ENCODE data around the gene PRKN. TPM values are rescaled to one million over a fixed set of nuclear protein-coding genes. Genes with fewer than 3 reads are reported as not detected.
"Not testable (repeated sequence)": the region's sequence is repeated elsewhere in the genome, so short reads cannot be mapped to it uniquely, and the experiment has no call there.

Gene PRKN
- total and polyA plus RNA-seq, 2 experiments from 2014 or later = 2.3 to 3.9 TPM

DNA sequence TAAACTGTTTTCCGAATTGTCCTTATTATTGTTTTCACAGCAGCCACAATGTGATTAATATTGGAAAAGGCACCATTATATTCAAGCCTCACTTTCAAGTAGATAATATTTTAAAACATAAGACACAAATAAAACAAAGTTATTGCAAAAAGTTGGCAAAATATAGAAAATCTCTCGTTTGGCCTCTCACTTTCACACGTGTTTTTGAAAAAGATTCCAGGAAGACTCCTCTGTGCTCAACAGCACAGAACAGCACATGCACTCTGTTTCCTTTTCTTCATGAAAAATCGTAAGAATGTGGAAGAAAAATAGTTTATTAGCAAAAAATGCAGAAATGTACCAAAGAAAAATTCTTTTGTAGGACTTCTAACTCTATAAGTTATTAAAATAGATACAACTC lies 46.7 kb downstream of the PRKN start:
- TF ChIP-seq CTCF (IDR thresholded peaks at IDR 0.05; ENCODE audit: poor library complexity) = no peak
- TF ChIP-seq EZH2 (IDR thresholded peaks at IDR 0.05; ENCODE audit: borderline replicate concordance) = no peak
- TF ChIP-seq EZH2phosphoT487 (IDR thresholded peaks at IDR 0.05; ENCODE audit: low read depth, severe bottlenecking, unreplicated experiment) = no peak
- H3K27ac ChIP-seq = no peak overlapping the region
- H3K4me2 ChIP-seq = no peak overlapping the region
- no peak overlapping the region for H2AFZ ChIP-seq
- H3K9me3 ChIP-seq (ENCODE audit: low read depth) = no peaks in the 10 kb centered on the region
- WGBS (ENCODE audit: low lambda C conversion rate, missing lambda C conversion rate) = 85% methylated on average over 4 of the region's 4 CpGs
- H4K20me1 ChIP-seq (ENCODE audit: insufficient read depth, poor library complexity, severe bottlenecking) = no peaks in the 10 kb centered on the region
- H3K4me3 ChIP-seq = no peak overlapping the region
- H3K9me2 ChIP-seq (replicated peaks; ENCODE audit: insufficient read depth) = no peaks in the 10 kb centered on the region
- DNase-seq (ENCODE audit: low spot score) = no peak
- no peaks in the 10 kb centered on the region for H3K36me3 ChIP-seq (replicated peaks; ENCODE audit: insufficient read depth, low read depth)
- H3K4me1 ChIP-seq (ENCODE audit: insufficient read depth) = no peaks in the 10 kb centered on the region
- H3K27me3 ChIP-seq = no peaks in the 10 kb centered on the region
- H3K79me2 ChIP-seq = no peaks in the 10 kb centered on the region

GRCh38 chr6:162680367-162680766 lies 47.2 kb downstream of the PRKN start:
- no peaks in the 10 kb centered on the region for H3K4me1 ChIP-seq (ENCODE audit: insufficient read depth)
- no peaks in the 10 kb centered on the region for H3K9me2 ChIP-seq (replicated peaks; ENCODE audit: insufficient read depth)
- no peak overlapping the region for H3K4me3 ChIP-seq
- no peaks in the 10 kb centered on the region for H4K20me1 ChIP-seq (ENCODE audit: insufficient read depth, poor library complexity, severe bottlenecking)
- H3K27ac ChIP-seq = no peak overlapping the region
- TF ChIP-seq EZH2 (IDR thresholded peaks at IDR 0.05; ENCODE audit: borderline replicate concordance) = no peak
- TF ChIP-seq CTCF (IDR thresholded peaks at IDR 0.05; ENCODE audit: poor library complexity) = no peak
- no peak for TF ChIP-seq EZH2phosphoT487 (IDR thresholded peaks at IDR 0.05; ENCODE audit: low read depth, severe bottlenecking, unreplicated experiment)
- H3K4me2 ChIP-seq = no peak overlapping the region
- H3K27me3 ChIP-seq = no peaks in the 10 kb centered on the region
- H3K9me3 ChIP-seq (ENCODE audit: low read depth) = no peaks in the 10 kb centered on the region
- no peaks in the 10 kb centered on the region for H3K79me2 ChIP-seq
- DNase-seq (ENCODE audit: low spot score) = no peak
- no peaks in the 10 kb centered on the region for H3K36me3 ChIP-seq (replicated peaks; ENCODE audit: insufficient read depth, low read depth)
- H2AFZ ChIP-seq = no peak overlapping the region

DNA sequence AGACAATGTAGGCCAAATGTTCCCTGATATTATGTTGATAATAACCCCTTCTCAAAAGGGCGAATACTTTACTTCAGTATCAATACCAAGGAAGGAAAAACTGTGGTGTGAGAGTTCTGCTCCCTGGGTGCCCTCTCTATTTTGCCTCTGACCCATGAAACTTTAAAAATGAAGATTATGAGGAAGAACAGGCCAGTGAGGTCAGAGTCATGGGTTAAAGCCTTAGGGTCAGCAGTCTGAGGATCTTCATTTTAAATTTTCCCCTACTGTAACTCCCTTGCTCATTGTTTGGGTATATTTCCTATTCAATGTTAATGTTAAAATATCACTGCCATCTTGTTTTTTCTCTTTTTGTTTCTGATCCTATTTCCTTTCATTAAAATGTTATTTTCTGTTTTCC lies 47.9 kb downstream of the PRKN start:
- Histone ChIP-seq H4K20me1 (ENCODE audit: insufficient read depth, poor library complexity, severe bottlenecking) (no peaks in the 10 kb centered on the region), H3K27me3 (no peaks in the 10 kb centered on the region), H3K9me2 (replicated peaks; ENCODE audit: insufficient read depth) (no peaks in the 10 kb centered on the region), H3K36me3 (replicated peaks; ENCODE audit: insufficient read depth, low read depth) (no peaks in the 10 kb centered on the region), H2AFZ (no peak overlapping the region), H3K79me2 (no peaks in the 10 kb centered on the region), H3K4me2 (no peak overlapping the region), H3K4me1 (ENCODE audit: insufficient read depth) (no peaks in the 10 kb centered on the region), H3K4me3 (no peak overlapping the region), H3K27ac (no peak overlapping the region), H3K9me3 (ENCODE audit: low read depth) (no peaks in the 10 kb centered on the region)
- WGBS (ENCODE audit: low lambda C conversion rate, missing lambda C conversion rate) = 93% methylated on average over 1 of the region's 1 CpG
- no peak for DNase-seq (ENCODE audit: low spot score)
- no peak for TF ChIP-seq EZH2phosphoT487 (IDR thresholded peaks at IDR 0.05; ENCODE audit: low read depth, severe bottlenecking, unreplicated experiment)
- no peak for TF ChIP-seq EZH2 (IDR thresholded peaks at IDR 0.05; ENCODE audit: borderline replicate concordance)
- no peak for TF ChIP-seq CTCF (IDR thresholded peaks at IDR 0.05; ENCODE audit: poor library complexity)

DNA sequence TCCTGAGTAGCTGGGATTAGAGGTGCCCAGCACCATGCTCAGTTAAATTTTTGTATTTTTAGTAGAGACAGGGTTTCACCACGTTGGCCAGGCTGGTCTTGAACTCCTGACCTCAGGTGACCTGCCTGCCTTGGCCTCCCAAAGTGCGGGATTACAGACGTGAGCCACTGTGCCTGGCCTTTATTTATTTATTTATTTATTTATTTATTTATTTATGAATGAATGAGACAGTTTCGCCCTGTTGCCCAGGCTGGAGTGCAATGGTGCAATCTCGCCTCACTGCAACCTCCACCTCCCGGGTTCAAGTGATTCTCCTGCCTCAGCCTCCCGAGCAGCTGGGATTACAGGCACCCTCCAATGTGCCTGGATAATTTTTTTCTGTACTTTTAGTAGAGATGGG lies 48.7 kb downstream of the PRKN start:
- not testable (repeated sequence) for H4K20me1 ChIP-seq (ENCODE audit: insufficient read depth, poor library complexity, severe bottlenecking); H3K4me1 ChIP-seq (ENCODE audit: insufficient read depth); H3K9me2 ChIP-seq (replicated peaks; ENCODE audit: insufficient read depth); H3K4me3 ChIP-seq; DNase-seq (ENCODE audit: low spot score); H3K27me3 ChIP-seq; H3K9me3 ChIP-seq (ENCODE audit: low read depth); H3K4me2 ChIP-seq; H3K36me3 ChIP-seq (replicated peaks; ENCODE audit: insufficient read depth, low read depth); H2AFZ ChIP-seq; H3K27ac ChIP-seq; H3K79me2 ChIP-seq
- 96% methylated on average over 7 of the region's 7 CpGs for WGBS (ENCODE audit: low lambda C conversion rate, missing lambda C conversion rate)
